Measurements from ENCODE around the gene KCNK10.

- no peak for TF ChIP-seq MAX (CRISPR knock-in tag; IDR thresholded peaks at IDR 0.05)
- no peak for TF ChIP-seq CTCF (IDR thresholded peaks at IDR 0.05)
- no peak for TF ChIP-seq E2F1 (CRISPR knock-in tag; IDR thresholded peaks at IDR 0.05)
- no peak for TF ChIP-seq STAT6 (CRISPR knock-in tag; conservative IDR thresholded peaks at IDR 0.05; ENCODE audit: low read depth)
- TF ChIP-seq MXD4 (CRISPR knock-in tag; IDR thresholded peaks at IDR 0.05; ENCODE audit: borderline replicate concordance), result no peak
- TF ChIP-seq ZNF138 (CRISPR knock-in tag; conservative IDR thresholded peaks at IDR 0.05), result no peak
- no peak for TF ChIP-seq AFF4 (CRISPR knock-in tag; IDR thresholded peaks at IDR 0.05; ENCODE audit: borderline replicate concordance)
- TF ChIP-seq CREM (CRISPR knock-in tag; IDR thresholded peaks at IDR 0.05), result no peak
- no peak for TF ChIP-seq SMAD3 (CRISPR knock-in tag; IDR thresholded peaks at IDR 0.05; ENCODE audit: borderline replicate concordance)
- no peak for TF ChIP-seq MLX (CRISPR knock-in tag; IDR thresholded peaks at IDR 0.05)
Measured at GRCh38 chr14:88154321-88154720, 168.7 kb downstream of the KCNK10 start.
